Midbrain (tissue), 1 donor: ENCODE data around the gene AOPEP.
"Not testable (repeated sequence)": the region's sequence is repeated elsewhere in the genome, so short reads cannot be mapped to it uniquely, and the experiment has no call there.

ENCODE experiments used
- DNase-seq: peaks from one replicate; lab custom pipeline; 2025; lab: John Stamatoyannopoulos, UW

AOPEP gene

DNA sequence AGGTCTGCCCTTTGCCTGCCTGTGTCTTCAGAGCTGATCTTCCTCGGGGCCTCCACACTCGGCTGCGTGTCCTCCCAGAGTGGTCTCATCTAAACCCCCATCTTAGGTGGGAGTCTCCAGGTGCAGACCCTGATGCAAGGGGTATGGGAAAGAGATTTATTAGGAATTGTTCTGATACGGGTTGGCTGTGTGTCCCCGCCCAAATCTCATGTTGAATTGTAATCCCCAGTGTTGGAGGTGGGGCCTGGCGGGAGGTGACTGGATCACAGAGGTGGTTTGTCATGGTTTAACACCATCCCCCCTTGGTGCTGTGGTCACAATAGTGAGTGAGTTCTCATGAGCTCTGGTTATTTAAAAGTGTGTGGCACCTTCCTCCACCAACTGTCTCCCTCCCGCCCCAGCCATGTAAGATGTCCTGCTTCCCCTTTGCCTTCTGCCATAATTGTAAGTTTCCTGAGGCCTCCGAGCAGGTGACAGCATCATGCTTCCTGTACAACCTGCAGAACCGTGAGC lies 208.4 kb downstream of the AOPEP start:
- DNase-seq = no peak

GRCh38 chr9:94935396-94935795 lies 208.9 kb downstream of the AOPEP start:
- DNase-seq = no peak

- no peak for DNase-seq
These were observed 209.9 kb downstream of the AOPEP start for GRCh38 chr9:94936419-94936818.

- no peak for DNase-seq
These were observed 210.9 kb downstream of the AOPEP start for GRCh38 chr9:94937214-94937903.

GRCh38 chr9:94938384-94938783 lies 211.9 kb downstream of the AOPEP start:
- DNase-seq = no peak

DNA sequence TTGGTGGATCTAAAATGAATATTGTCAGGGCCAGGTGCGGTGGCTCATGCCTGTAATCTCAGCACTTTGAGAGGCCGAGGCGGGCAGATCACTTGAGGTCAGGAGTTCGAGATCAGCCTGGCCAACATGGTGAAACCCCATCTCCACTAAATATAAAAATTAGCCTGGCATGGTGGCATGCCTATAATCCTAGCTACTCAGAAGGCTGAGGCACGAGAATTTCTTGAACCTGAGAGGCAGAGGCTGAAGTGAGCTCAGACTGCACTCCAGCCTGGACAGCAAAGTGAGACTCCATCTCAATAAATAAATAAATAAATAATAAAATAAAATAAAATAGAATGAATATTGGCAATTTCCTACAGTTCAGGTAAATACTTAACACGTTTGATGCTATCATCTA lies 213.8 kb downstream of the AOPEP start:
- DNase-seq = not testable (repeated sequence)

GRCh38 chr9:94941211-94941875 lies 214.8 kb downstream of the AOPEP start:
- DNase-seq = no peak

DNA sequence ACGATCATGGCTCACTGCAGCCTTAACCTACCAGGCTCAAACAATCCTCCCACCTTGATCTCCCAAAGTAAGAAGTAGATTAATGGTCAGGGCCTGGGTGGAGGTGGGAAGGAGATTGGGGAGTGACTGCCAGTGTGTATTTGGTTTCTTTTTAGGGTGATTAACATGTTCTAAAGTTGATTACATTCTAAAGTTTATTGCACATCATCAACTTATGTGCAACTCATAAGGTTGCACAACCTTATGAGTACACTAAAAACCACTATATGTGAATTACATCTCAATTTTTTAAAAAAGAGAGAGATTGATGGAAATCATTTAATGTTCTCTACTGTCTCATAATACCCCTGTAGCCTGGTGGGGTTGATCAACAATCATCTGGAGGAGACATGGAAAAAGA lies 218.1 kb downstream of the AOPEP start:
- DNase-seq = no peak

- no peak for DNase-seq
These were observed 219.0 kb downstream of the AOPEP start for GRCh38 chr9:94945197-94946144.

DNA sequence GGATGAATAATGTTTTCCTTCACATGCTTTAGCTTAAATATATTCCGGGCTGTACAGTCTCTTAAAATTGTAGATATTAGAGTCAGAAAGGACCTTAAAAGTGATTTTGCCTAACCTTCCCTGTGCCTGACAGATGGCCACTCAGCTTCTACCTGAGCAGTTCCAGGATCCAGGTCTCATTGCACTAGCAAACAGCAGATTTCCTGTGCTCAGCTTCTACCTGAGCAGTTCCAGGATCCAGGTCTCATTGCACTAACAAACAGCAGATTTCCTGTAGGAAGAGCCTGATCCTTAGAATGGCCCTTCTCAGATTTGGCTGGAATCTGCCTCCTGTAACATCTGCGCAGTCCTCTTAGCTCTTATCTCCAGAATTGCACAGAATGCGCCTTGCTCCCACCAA lies 219.8 kb downstream of the AOPEP start:
- no peak for DNase-seq

- DNase-seq = peak; percentile 80
These were observed 222.2 kb downstream of the AOPEP start for GRCh38 chr9:94948567-94949235.

- DNase-seq = no peak
These were observed 222.9 kb downstream of the AOPEP start for GRCh38 chr9:94949370-94949769.

DNA sequence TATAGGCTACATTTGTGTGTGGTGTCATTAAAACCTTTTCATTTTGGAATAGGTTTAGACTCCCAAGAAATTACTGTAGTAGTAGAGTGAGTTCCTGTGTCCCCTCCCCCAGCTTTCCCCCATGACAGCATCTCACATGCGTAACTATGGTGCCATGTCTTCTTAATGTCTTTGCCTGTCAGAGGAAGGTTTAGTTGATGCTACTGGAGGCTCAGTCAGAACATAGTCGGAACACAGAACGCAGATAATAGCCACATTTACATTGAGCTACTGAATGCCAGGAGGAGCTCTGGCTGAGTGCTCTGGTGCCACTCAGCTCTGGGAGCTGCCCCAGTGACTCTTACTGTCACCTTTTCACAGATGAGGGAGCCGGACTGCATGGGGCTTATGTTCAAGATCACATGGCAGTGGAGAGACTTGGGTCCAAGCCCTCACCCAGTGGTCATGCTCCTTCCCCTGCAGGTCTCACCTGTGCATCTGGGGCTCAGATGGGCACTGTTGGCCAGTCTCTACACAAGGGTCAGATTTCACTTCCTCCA lies 223.6 kb downstream of the AOPEP start:
- DNase-seq = no peak

DNA sequence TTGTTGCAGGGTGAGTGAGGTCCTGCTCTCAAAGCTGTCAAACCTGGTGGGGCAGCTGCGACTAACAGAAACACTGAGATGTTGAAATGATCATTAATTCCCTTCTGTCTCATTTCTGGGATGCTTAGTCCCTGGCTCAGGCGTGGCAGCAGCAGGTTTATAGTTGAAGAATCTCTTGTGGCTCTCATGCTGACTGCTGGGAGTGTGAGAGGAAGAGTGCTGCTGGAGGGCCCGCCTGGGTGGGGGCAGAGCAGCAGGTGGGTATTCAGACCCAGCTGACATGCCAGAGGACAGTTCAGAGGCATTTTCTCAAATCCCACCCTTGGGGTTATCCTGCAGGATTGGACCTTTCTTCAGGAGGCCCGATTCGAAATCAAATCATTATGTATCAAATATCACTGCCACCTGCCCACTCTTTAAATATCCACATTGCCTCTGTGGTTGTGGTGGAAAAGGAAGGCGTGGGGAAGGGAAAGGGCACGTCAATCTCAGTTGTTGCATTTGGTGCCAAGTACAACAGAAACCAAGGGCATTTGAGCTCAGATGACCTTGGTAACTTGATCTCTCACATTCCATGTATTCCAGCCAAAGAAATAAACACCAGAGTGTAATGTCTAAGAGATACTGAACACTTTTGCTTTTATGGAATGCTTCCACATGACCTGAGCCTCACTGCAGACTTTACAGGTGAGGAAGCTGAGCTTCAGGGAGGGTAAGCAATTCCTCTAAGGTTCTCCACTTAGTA lies 224.3 kb downstream of the AOPEP start:
- no peak for DNase-seq

DNA sequence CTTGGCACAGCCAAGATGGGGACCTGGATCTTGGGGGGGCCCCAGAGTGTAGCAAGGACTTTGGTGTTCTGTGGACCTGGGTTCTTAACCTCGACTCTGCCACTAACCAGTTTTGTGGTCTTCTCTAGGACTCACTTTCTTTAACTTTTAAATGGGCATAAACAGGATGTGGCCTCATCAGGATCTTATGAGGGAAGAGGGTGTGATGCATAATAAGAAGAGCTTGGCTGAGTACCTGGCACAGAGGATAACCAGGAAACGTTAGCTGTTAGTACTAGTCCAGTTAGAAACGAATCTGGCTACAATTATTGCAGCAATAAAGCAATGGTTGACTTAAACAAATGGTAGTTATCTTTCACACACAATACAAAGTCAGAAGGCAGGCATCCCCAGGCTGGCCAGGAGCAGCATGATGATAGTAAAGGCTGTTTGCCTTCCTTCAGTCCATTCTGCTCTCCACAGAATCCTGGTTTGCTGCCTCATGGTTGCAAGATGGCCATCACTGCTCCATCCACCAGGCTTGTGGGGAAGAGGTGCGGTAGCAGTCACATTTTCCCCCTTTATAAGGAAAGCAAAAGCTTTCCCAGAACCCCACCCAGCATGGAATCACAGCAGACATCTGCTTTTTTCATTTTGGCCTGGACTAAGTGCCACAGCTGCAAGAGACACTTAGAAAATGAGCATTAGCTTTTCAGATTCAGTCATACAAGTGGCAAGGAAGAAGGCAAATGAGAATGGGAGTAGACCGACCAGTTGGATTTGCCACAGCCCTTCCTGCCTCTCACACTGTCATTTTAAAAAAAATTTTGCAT lies 225.0 kb downstream of the AOPEP start:
- DNase-seq = no peak

GRCh38 chr9:94952565-94953373 lies 226.3 kb downstream of the AOPEP start:
- DNase-seq = no peak

GRCh38 chr9:94956731-94957130 lies 230.2 kb downstream of the AOPEP start:
- no peak for DNase-seq

DNA sequence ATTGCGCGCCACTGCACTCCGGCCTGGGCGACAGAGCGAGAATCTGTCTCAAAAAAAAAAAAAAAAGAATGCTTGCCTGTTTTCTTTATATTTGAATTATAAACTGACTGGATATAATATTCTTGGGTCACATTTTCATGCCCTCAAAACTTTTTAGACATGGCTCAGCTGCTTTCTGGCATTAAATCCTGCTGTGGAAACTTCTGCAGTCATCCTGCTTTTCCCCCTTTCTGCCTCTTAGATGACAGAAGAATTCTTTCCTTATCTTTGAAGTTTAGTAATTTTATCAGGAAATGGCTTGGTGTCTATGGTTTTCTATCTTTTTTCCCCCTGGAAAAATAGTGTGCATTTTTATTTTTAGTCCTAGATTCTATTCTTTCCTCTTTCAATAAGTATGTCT lies 234.5 kb downstream of the AOPEP start:
- no peak for DNase-seq

GRCh38 chr9:94961870-94962269 lies 235.4 kb downstream of the AOPEP start:
- DNase-seq = no peak
